ENCODE results near the gene HHIPL1. TPM values are rescaled to one million over a fixed set of nuclear protein-coding genes. Genes with fewer than 3 reads are reported as not detected.

HHIPL1 gene
- total RNA-seq, 6 experiments from 2014 or later, result 0.43 to 1.4 (median 0.66) TPM

DNA sequence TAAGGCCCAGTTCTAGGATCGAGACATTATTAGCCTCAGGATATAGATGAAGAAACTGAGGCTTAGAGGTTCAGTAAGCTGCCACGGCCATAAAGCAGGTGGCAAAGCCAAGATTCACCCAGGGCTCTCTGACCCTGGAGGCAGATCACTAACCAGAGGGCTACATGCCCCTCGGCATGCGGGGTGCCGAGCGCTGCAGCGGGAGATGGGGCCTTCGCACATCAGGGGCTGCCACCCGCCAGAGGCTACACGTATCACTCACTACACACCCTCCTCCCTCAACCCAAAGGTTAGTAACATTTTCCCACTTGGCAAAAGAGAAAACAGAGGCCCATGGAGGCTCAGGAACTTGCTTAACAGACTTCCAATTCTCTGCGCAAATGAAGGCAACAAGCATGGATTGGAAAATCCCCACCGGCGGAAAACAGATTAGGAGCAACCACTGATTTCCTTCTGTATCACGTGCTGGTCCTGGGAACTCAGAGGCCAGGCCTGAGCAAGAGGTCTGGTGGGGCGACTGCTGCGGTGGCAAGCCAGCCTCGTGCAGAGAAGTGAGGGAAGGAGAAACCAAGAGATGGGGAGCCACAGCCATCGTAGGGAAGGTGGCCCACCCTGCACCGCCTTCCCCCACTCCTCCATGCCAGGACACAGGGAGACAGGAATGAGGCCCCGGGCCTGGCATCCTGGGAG lies 46.9 kb upstream of the HHIPL1 start:
- peak overlapping the region; percentile 6 to 38 (median 34) for H3K27ac ChIP-seq
- intact Hi-C loops (cut with DNase I), result no loop called here
- peaks cover 0 to 49% (median 27%) of the 10 kb centered on the region in 4 donors for H3K4me1 ChIP-seq
- no peaks in the 10 kb centered on the region for H3K9me3 ChIP-seq
- H3K36me3 ChIP-seq, result no peaks in the 10 kb centered on the region
- TF ChIP-seq POLR2A (IDR thresholded peaks at IDR 0.05), result no peak
- TF ChIP-seq, protein P1, sequence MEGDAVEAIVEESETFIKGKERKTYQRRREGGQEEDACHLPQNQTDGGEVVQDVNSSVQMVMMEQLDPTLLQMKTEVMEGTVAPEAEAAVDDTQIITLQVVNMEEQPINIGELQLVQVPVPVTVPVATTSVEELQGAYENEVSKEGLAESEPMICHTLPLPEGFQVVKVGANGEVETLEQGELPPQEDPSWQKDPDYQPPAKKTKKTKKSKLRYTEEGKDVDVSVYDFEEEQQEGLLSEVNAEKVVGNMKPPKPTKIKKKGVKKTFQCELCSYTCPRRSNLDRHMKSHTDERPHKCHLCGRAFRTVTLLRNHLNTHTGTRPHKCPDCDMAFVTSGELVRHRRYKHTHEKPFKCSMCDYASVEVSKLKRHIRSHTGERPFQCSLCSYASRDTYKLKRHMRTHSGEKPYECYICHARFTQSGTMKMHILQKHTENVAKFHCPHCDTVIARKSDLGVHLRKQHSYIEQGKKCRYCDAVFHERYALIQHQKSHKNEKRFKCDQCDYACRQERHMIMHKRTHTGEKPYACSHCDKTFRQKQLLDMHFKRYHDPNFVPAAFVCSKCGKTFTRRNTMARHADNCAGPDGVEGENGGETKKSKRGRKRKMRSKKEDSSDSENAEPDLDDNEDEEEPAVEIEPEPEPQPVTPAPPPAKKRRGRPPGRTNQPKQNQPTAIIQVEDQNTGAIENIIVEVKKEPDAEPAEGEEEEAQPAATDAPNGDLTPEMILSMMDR (IDR thresholded peaks at IDR 0.05), result no peak
- H3K27me3 ChIP-seq, result no peaks in the 10 kb centered on the region
- DNase-seq (no peak), ATAC-seq (no peak)
- no peak overlapping the region for H3K4me3 ChIP-seq
- 55% methylated on average over 5 of the region's 20 CpGs for WGBS (ENCODE audit: insufficient coverage, low coverage, low lambda C conversion rate, missing lambda C conversion rate)

GRCh38 chr14:99598774-99599173 lies 46.2 kb upstream of the HHIPL1 start:
- Histone ChIP-seq H3K27me3 (no peaks in the 10 kb centered on the region), H3K4me1 (peaks cover 0 to 52% (median 27%) of the 10 kb centered on the region in 4 donors), H3K27ac (peak overlapping the region in 2 of 3 donors; percentile 6 to 94), H3K9me3 (no peaks in the 10 kb centered on the region), H3K4me3 (no peak overlapping the region), H3K36me3 (no peaks in the 10 kb centered on the region)
- no peak for DNase-seq
- ATAC-seq, result no peak
- TF ChIP-seq POLR2A (IDR thresholded peaks at IDR 0.05), result no peak
- TF ChIP-seq, protein P1 (IDR thresholded peaks at IDR 0.05), result no peak
- intact Hi-C loops (cut with DNase I), result no loop called here
- 33% methylated on average over 1 of the region's 3 CpGs for WGBS (ENCODE audit: insufficient coverage, low coverage, low lambda C conversion rate, missing lambda C conversion rate)

GRCh38 chr14:99599393-99599792 lies 45.5 kb upstream of the HHIPL1 start:
- peak overlapping the region in 2 of 3 donors; percentile 81 to 94 for H3K27ac ChIP-seq

DNA sequence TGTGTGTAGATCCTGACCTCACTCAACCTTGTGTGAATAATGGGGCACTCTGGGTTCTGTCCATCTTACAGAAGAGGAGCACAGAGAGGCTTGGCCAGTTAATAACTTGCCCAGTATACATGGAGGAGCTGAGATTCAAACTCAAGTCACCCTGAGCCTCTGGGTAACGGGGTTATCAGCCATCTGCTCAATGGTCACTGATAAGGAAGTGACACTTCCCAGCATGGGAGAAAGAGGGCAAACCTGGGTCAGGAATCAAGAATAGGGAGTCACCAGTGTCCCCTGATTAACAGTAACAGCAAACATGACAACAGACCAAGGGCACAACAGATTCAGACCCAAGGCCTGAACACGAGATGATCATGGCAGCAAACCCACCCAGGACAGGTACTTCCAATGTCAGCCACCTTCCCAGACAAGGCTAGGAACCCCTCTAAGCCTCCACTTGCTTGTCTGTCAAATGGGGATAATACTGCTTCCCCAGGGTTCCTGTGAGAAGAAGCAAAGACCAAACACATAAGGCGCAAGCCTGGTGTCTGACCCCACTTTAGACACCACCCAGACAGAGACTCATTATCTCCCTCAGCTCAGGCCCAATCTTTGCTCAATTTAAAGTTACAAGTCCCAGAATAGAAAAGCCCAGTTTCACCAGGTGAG lies 44.6 kb upstream of the HHIPL1 start:
- TF ChIP-seq, protein P1 (IDR thresholded peaks at IDR 0.05), result no peak
- TF ChIP-seq POLR2A (IDR thresholded peaks at IDR 0.05), result no peak
- peaks cover 0 to 53% (median 28%) of the 10 kb centered on the region in 4 donors for H3K4me1 ChIP-seq
- no peaks in the 10 kb centered on the region for H3K9me3 ChIP-seq
- ATAC-seq, result peak in 1 of 4 donors; percentile 1
- DNase-seq, result no peak
- WGBS (ENCODE audit: insufficient coverage, low coverage, low lambda C conversion rate, missing lambda C conversion rate), result 51% methylated on average over 2 of the region's 3 CpGs
- H3K4me3 ChIP-seq, result no peak overlapping the region
- H3K27ac ChIP-seq, result peak overlapping the region; percentile 81 to 94 (median 91)
- no peaks in the 10 kb centered on the region for H3K36me3 ChIP-seq
- H3K27me3 ChIP-seq, result no peaks in the 10 kb centered on the region
- intact Hi-C loops (cut with DNase I), result no loop called here

More at GRCh38 chr14:99599393-99599792, 45.5 kb upstream of the HHIPL1 start:
- intact Hi-C loops (cut with DNase I), result no loop called here
- no peak for ATAC-seq
- Histone ChIP-seq H3K4me1 (peaks cover 0 to 52% (median 27%) of the 10 kb centered on the region in 4 donors), H3K27me3 (no peaks in the 10 kb centered on the region), H3K9me3 (no peaks in the 10 kb centered on the region), H3K36me3 (no peaks in the 10 kb centered on the region), H3K4me3 (no peak overlapping the region)
- WGBS (ENCODE audit: insufficient coverage, low coverage, low lambda C conversion rate, missing lambda C conversion rate), result 0% methylated on average over 2 of the region's 6 CpGs
- TF ChIP-seq, protein P1 (IDR thresholded peaks at IDR 0.05), result no peak
- no peak for TF ChIP-seq POLR2A (IDR thresholded peaks at IDR 0.05)
- no peak for DNase-seq
